NCI-H1105 treated with DMSO at 0.1 percent for 48 hours (cell line): Measurements from ENCODE around the gene MARK3.
A peak's percentile ranks its signal among the peaks of the same experiment; 100 is the strongest.
"Not testable (repeated sequence)": the region's sequence is repeated elsewhere in the genome, so short reads cannot be mapped to it uniquely, and the experiment has no call there.

Experiments
- DNase-seq: peaks from one replicate; lab custom pipeline; 2025; lab: John Stamatoyannopoulos, UW

The MARK3 gene

GRCh38 chr14:103385152-103385928 is at the start of gene MARK3:
Gene MARK3, plus strand, starts transcription at chr14:103385415. Its CDS starts 615 bp downstream, at chr14:103386030.
- DNase-seq = peak; percentile 95

GRCh38 chr14:103336191-103336590 is 49.0 kb upstream of the MARK3 start:
- DNase-seq = no peak

- DNase-seq = no peak
Measured at GRCh38 chr14:103337794-103338193, 47.4 kb upstream of the MARK3 start.

GRCh38 chr14:103339561-103339960 is 45.7 kb upstream of the MARK3 start:
- no peak for DNase-seq

- DNase-seq = no peak
Measured at GRCh38 chr14:103340480-103341212, 44.6 kb upstream of the MARK3 start.

GRCh38 chr14:103341250-103342129 is 43.7 kb upstream of the MARK3 start:
- DNase-seq = no peak

GRCh38 chr14:103343164-103343879 is 41.9 kb upstream of the MARK3 start:
- DNase-seq = no peak

- DNase-seq = no peak
Measured at GRCh38 chr14:103343905-103344797, 41.1 kb upstream of the MARK3 start.

GRCh38 chr14:103346286-103346685 is 38.9 kb upstream of the MARK3 start:
- DNase-seq = no peak

- DNase-seq = no peak
Measured at GRCh38 chr14:103347091-103347815, 38.0 kb upstream of the MARK3 start.

GRCh38 chr14:103348154-103348553 is 37.1 kb upstream of the MARK3 start:
- DNase-seq = no peak

GRCh38 chr14:103349982-103350381 is 35.2 kb upstream of the MARK3 start:
- no peak for DNase-seq

- no peak for DNase-seq
Measured at GRCh38 chr14:103353362-103353761, 31.9 kb upstream of the MARK3 start.

- DNase-seq = no peak
Measured at GRCh38 chr14:103354141-103354540, 31.1 kb upstream of the MARK3 start.

- no peak for DNase-seq
Measured at GRCh38 chr14:103356024-103356682, 29.1 kb upstream of the MARK3 start.

GRCh38 chr14:103357552-103357951 is 27.7 kb upstream of the MARK3 start:
- DNase-seq = not testable (repeated sequence)

GRCh38 chr14:103360548-103360947 is 24.7 kb upstream of the MARK3 start:
- no peak for DNase-seq

- no peak for DNase-seq
Measured at GRCh38 chr14:103361867-103362266, 23.3 kb upstream of the MARK3 start.

GRCh38 chr14:103362780-103363179 is 22.4 kb upstream of the MARK3 start:
- DNase-seq = no peak
